MM.1S (cell line): Measurements from ENCODE around the gene BRD1.

ENCODE experiments used
- DNase-seq: peaks from one replicate; pipeline ENCODE4 v3.0.0-alpha.2; 2015
- H2AFZ ChIP-seq: fragments of 300-600 bp; sonication (generic); 2 replicates; pipeline ENCODE4 v1.6.0; 2016; ENCODE audit warnings: antibody characterized with exemption, low read length
- H3F3A ChIP-seq: fragments of 300-600 bp; sonication (generic); 2 replicates; pipeline ENCODE4 v1.6.1; 2016; ENCODE audit warnings: mild to moderate bottlenecking, antibody characterized with exemption, low read length, moderate library complexity, mixed read lengths; ENCODE audit not compliant: insufficient read depth
- H3K27ac ChIP-seq: fragments of 300-600 bp; sonication (generic); 2 replicates; pipeline ENCODE4 v1.5.1; 2016; ENCODE audit warnings: mild to moderate bottlenecking, low read length
- H3K27me3 ChIP-seq: fragments of 300-600 bp; sonication (generic); replicated peaks from 2 replicates; pipeline ENCODE4 v1.6.0; 2016; ENCODE audit warnings: low read length; ENCODE audit not compliant: insufficient read depth
- H3K36me3 ChIP-seq: fragments of 300-600 bp; sonication (generic); replicated peaks from 2 replicates; pipeline ENCODE4 v1.6.1; 2016; ENCODE audit warnings: mild to moderate bottlenecking, low read length, mixed read lengths; ENCODE audit not compliant: insufficient read depth
- H3K4me1 ChIP-seq: fragments of 300-600 bp; sonication (generic); 2 replicates; pipeline ENCODE4 v1.6.1; 2016; ENCODE audit warnings: low read length, mixed read lengths
- H3K4me2 ChIP-seq: fragments of 300-600 bp; sonication (generic); 2 replicates; pipeline ENCODE4 v1.6.0; 2016; ENCODE audit warnings: low read depth, low read length
- H3K4me3 ChIP-seq: fragments of 300-600 bp; sonication (generic); 2 replicates; pipeline ENCODE4 v1.5.1; 2016; ENCODE audit warnings: low read length, mixed read lengths
- H3K79me2 ChIP-seq: fragments of 300-600 bp; sonication (generic); 2 replicates; pipeline ENCODE4 v1.6.1; 2016; ENCODE audit warnings: mixed run types, low read length, mixed read lengths
- H3K9ac ChIP-seq: fragments of 300-600 bp; sonication (generic); 2 replicates; pipeline ENCODE4 v1.6.1; 2016; ENCODE audit warnings: low read length, mixed read lengths
- H3K9me2 ChIP-seq: fragments of 300-600 bp; sonication (generic); replicated peaks from 2 replicates; pipeline ENCODE4 v1.6.1; 2016; ENCODE audit warnings: mild to moderate bottlenecking, low read length, mixed read lengths; ENCODE audit not compliant: insufficient read depth
- H3K9me3 ChIP-seq: fragments of 300-600 bp; sonication (generic); replicated peaks from 2 replicates; pipeline ENCODE4 v1.6.1; 2016; ENCODE audit warnings: mild to moderate bottlenecking, low read length, mixed read lengths; ENCODE audit not compliant: insufficient read depth
- H4K20me1 ChIP-seq: fragments of 300-600 bp; sonication (generic); 2 replicates; pipeline ENCODE4 v1.6.1; 2016; ENCODE audit warnings: mild to moderate bottlenecking, low read length, moderate library complexity, mixed read lengths; ENCODE audit not compliant: insufficient read depth
- EZH2 ChIP-seq: fragments of 300-600 bp; sonication (generic); optimal IDR thresholded peaks from 2 replicates; pipeline ENCODE3; 2017; ENCODE audit warnings: low read depth, mild to moderate bottlenecking, antibody characterized with exemption, low read length, mixed read lengths
- EZH2phosphoT487 ChIP-seq: fragments of 300-600 bp; sonication (generic); IDR thresholded peaks from 2 replicates; pipeline ENCODE4 v1.6.1; 2018; ENCODE audit warnings: antibody characterized with exemption, low read length
- TF ChIP-seq, protein P1 (sequence below): fragments of 300-600 bp; sonication (generic); IDR thresholded peaks from 2 replicates; pipeline ENCODE4 v1.5.1; 2016; ENCODE audit warnings: antibody characterized with exemption, low read length, mixed read lengths

The BRD1 gene

DNA sequence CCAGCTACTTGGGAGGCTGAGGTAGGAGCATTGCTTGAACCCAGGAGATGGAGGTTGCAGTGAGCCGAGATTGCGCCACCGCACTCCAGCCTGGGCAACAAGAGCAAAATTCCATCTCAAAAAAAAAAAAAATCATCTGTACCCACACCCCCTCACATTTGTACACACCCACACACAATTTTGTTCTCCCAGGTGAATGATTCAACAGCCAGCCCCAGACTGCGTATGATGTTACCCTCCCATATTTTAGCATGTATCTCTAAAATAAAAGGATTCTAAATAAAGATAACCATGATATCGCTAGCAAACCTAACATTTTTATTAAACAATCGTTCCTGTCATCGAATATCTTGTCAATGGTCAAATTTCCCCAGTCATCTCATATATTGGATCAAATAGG, 65.8 kb downstream of the BRD1 start:
- Histone ChIP-seq H3K27ac (no peak overlapping the region), H3K9ac (no peak overlapping the region), H3K4me2 (no peak overlapping the region), H3K27me3 (peaks cover 11% of the 10 kb centered on the region), H2AFZ (no peak overlapping the region), H4K20me1 (no peaks in the 10 kb centered on the region), H3K9me2 (no peaks in the 10 kb centered on the region), H3K9me3 (no peaks in the 10 kb centered on the region), H3K79me2 (no peaks in the 10 kb centered on the region), H3K4me1 (peaks cover 6% of the 10 kb centered on the region), H3F3A (no peaks in the 10 kb centered on the region), H3K4me3 (no peak overlapping the region), H3K36me3 (no peaks in the 10 kb centered on the region)
- no peak for TF ChIP-seq EZH2phosphoT487
- TF ChIP-seq EZH2 = no peak
- TF ChIP-seq, protein P1, sequence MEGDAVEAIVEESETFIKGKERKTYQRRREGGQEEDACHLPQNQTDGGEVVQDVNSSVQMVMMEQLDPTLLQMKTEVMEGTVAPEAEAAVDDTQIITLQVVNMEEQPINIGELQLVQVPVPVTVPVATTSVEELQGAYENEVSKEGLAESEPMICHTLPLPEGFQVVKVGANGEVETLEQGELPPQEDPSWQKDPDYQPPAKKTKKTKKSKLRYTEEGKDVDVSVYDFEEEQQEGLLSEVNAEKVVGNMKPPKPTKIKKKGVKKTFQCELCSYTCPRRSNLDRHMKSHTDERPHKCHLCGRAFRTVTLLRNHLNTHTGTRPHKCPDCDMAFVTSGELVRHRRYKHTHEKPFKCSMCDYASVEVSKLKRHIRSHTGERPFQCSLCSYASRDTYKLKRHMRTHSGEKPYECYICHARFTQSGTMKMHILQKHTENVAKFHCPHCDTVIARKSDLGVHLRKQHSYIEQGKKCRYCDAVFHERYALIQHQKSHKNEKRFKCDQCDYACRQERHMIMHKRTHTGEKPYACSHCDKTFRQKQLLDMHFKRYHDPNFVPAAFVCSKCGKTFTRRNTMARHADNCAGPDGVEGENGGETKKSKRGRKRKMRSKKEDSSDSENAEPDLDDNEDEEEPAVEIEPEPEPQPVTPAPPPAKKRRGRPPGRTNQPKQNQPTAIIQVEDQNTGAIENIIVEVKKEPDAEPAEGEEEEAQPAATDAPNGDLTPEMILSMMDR = no peak
- no peak for DNase-seq

DNA sequence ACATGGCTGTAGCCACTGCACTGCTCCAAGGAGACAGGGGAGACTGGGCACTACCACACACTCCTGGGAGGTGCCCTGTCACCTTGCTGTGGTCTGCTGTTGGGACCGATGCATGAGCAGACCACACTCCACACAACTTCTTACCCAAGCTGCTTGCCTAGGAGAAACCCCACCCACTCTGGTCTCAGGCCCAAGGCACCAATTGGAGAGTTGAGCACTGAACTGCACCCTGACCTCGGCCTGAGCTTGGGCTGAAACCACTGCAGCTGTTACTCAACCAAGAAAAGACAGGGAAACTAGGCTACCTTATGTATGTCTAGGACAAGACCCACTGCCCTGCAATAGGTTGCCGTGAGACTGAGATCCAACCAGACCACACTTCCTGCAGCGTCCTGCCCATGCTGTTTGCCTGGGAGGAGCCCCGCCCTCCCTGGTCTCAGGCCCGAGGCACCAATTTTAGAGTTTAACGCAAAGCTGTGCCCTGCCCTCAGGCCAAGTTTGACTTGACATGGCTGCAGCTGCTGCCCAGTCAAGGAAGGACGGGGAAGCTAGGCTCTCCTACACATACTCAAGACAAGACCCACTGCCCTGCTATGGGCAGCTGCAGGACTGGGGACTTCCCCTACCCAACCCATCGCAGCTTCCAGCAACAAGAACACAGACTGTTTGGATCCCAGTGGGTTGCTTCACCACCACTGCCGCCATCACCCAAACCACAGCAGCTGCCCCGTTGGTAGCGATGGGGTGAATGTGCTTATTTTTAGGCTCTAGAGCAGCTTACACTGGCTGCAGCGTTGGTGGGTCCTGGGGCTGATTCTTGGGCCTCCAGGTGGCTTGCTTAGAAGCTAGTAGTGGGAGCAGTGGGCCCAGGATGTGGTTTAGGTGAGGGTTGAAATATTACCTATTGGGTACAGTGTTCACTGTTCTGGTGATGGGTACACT, 66.8 kb downstream of the BRD1 start:
- peaks cover 6% of the 10 kb centered on the region for H3K4me1 ChIP-seq
- DNase-seq = peak; percentile 70
- TF ChIP-seq, protein P1 = no peak
- TF ChIP-seq EZH2 (no peak), EZH2phosphoT487 (no peak)
- peak overlapping the region; percentile 16; the same call in 1 of the 2 replicates for H3K4me2 ChIP-seq
- no peaks in the 10 kb centered on the region for H3K9me2 ChIP-seq
- H3F3A ChIP-seq = no peaks in the 10 kb centered on the region
- H3K9ac ChIP-seq = no peak overlapping the region
- H3K27ac ChIP-seq = peak overlapping the region; percentile 46; the same call in 1 of the 2 replicates
- no peak overlapping the region for H3K4me3 ChIP-seq
- H4K20me1 ChIP-seq = no peaks in the 10 kb centered on the region
- no peaks in the 10 kb centered on the region for H3K36me3 ChIP-seq
- no peaks in the 10 kb centered on the region for H3K79me2 ChIP-seq
- no peaks in the 10 kb centered on the region for H3K9me3 ChIP-seq
- peak overlapping the region; percentile 32; the same call in 1 of the 2 replicates for H2AFZ ChIP-seq
- peaks cover 19% of the 10 kb centered on the region for H3K27me3 ChIP-seq

DNA sequence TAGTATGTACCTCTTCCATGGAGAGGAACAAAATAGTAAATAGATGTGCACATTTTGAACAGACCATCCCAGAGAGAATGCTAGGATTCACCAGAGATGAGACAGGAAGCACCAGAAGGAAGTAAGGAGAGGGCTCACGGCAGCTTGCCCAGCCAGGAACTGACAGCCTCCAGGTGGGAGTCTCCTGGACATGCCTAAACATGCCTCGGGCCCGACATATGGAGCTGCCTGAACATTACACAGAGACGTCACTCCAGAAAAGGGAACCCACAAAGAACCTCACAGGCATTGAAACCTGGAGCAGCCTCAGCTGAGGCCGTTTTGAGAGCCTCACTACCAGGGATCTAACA, 67.4 kb downstream of the BRD1 start:
- Histone ChIP-seq H3K36me3 (no peaks in the 10 kb centered on the region), H3K4me2 (no peak overlapping the region), H2AFZ (peak overlapping the region; percentile 32; the same call in 1 of the 2 replicates), H3K9me2 (no peaks in the 10 kb centered on the region), H3K27ac (peak overlapping the region; percentile 46; the same call in 1 of the 2 replicates), H3K79me2 (no peaks in the 10 kb centered on the region), H3K4me3 (no peak overlapping the region), H3K9ac (no peak overlapping the region), H3K4me1 (peaks cover 6% of the 10 kb centered on the region), H3K27me3 (peaks cover 19% of the 10 kb centered on the region), H3F3A (no peaks in the 10 kb centered on the region), H3K9me3 (no peaks in the 10 kb centered on the region), H4K20me1 (no peaks in the 10 kb centered on the region)
- TF ChIP-seq, protein P1 = no peak
- TF ChIP-seq EZH2 = no peak
- no peak for TF ChIP-seq EZH2phosphoT487
- DNase-seq = no peak
